ENCODE results near the gene CTNNA1. TPM values are rescaled to one million over a fixed set of nuclear protein-coding genes. Genes with fewer than 3 reads are reported as not detected.

CTNNA1 gene
- polyA plus RNA-seq, 3 donors, result 56.6 to 84.5 (median 66.2) TPM

- Mint-ChIP-seq H3K36me3 (peaks cover 48 to 68% of the 10 kb centered on the region in 2 donors), H3K9me3 (no peaks in the 10 kb centered on the region), H3K27me3 (ENCODE audit: low read depth in 3 of 3) (peaks cover 0 to 2% (median 0%) of the 10 kb centered on the region in 3 donors), H3K4me1 (peaks cover 9% of the 10 kb centered on the region), H3K27ac (peak overlapping the region in 2 of 7 donors; percentile 21 to 25), H3K4me3 (no peak overlapping the region)
- H2AFZ ChIP-seq (ENCODE audit: insufficient read depth, low read depth, low read length, poor library complexity, severe bottlenecking), result no peak overlapping the region
- no peaks in the 10 kb centered on the region for H3K9me3 ChIP-seq (replicated peaks in 1 of 2; ENCODE audit: control insufficient read depth in 1 of 2, insufficient read depth in 1 of 2, low read length in 2 of 2)
- H3K9ac ChIP-seq (ENCODE audit: insufficient read depth, low read length, poor library complexity, severe bottlenecking), result no peak overlapping the region
- intact Hi-C loops (cut with micrococcal nuclease), result no loop called here
- H4K20me1 ChIP-seq (ENCODE audit: insufficient read depth, low read length), result peaks cover 71% of the 10 kb centered on the region
- H3K4me1 ChIP-seq (ENCODE audit: control insufficient read depth in 1 of 2, insufficient read depth in 2 of 2, low read length in 2 of 2), result no peaks in the 10 kb centered on the region
- peaks cover 4% of the 10 kb centered on the region for H3K79me2 ChIP-seq (ENCODE audit: insufficient read depth, low read length)
- no peaks in the 10 kb centered on the region for H3K27me3 ChIP-seq (ENCODE audit: control insufficient read depth in 2 of 2, insufficient read depth in 2 of 2, low read length in 2 of 2)
- no peak overlapping the region for H3K4me2 ChIP-seq (replicated peaks; ENCODE audit: extremely low read depth, low read length, poor library complexity, severe bottlenecking)
- H3K4me3 ChIP-seq (replicated peaks in 1 of 3; ENCODE audit: low read depth in 2 of 3, low read length in 3 of 3), result no peak overlapping the region
- peaks cover 15 to 66% of the 10 kb centered on the region in 2 donors for H3K36me3 ChIP-seq (replicated peaks in 1 of 2; ENCODE audit: control insufficient read depth in 1 of 2, insufficient read depth in 2 of 2, low read length in 2 of 2)
- H3K27ac ChIP-seq (ENCODE audit: low read depth in 1 of 2, low read length in 2 of 2), result no peak overlapping the region
- WGBS (ENCODE audit: insufficient coverage), result 98% methylated on average over 4 of the region's 4 CpGs
- no peak for DNase-seq
- TF ChIP-seq CTCF (IDR thresholded peaks at IDR 0.05), result no peak
These were observed 65.9 kb downstream of the CTNNA1 start for GRCh38 chr5:138819081-138819480.

DNA sequence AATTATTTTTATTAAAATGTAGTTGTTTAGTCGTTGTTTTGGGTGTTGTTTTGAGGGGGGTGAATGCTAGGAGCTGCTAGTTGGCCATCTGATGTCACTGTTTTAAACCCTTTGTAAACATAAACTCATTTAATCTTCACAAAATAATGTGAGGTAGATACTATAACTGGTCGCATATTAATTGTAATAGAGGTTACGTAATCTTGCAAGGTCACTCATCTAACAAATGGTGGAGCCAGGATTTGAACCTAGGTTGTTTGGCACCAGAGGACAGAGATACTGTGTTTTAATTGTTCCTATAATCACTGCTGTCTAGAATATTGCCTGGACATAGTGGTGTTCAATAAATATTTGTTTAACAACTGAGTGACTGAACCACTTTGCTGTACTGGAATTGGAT lies 67.5 kb downstream of the CTNNA1 start:
- peaks cover 4% of the 10 kb centered on the region for H3K79me2 ChIP-seq (ENCODE audit: insufficient read depth, low read length)
- no peak overlapping the region for H2AFZ ChIP-seq (ENCODE audit: insufficient read depth, low read depth, low read length, poor library complexity, severe bottlenecking)
- H3K4me1 ChIP-seq (ENCODE audit: control insufficient read depth in 1 of 2, insufficient read depth in 2 of 2, low read length in 2 of 2), result no peaks in the 10 kb centered on the region
- H3K9ac ChIP-seq (ENCODE audit: insufficient read depth, low read length, poor library complexity, severe bottlenecking), result no peak overlapping the region
- no peak overlapping the region for H3K4me3 Mint-ChIP-seq
- peaks cover 79% of the 10 kb centered on the region for H4K20me1 ChIP-seq (ENCODE audit: insufficient read depth, low read length)
- no peak overlapping the region for H3K4me3 ChIP-seq (replicated peaks in 1 of 3; ENCODE audit: low read depth in 2 of 3, low read length in 3 of 3)
- H3K27ac Mint-ChIP-seq, result no peak overlapping the region
- H3K36me3 Mint-ChIP-seq, result peaks cover 45 to 64% of the 10 kb centered on the region in 2 donors
- H3K4me1 Mint-ChIP-seq, result peaks cover 9% of the 10 kb centered on the region
- no peak for DNase-seq
- no peaks in the 10 kb centered on the region for H3K27me3 ChIP-seq (ENCODE audit: control insufficient read depth in 2 of 2, insufficient read depth in 2 of 2, low read length in 2 of 2)
- no peak for TF ChIP-seq CTCF (IDR thresholded peaks at IDR 0.05)
- H3K27ac ChIP-seq (ENCODE audit: low read depth in 1 of 2, low read length in 2 of 2), result no peak overlapping the region
- intact Hi-C loops (cut with micrococcal nuclease), result no loop called here
- WGBS (ENCODE audit: insufficient coverage), result 100% methylated on average over 1 of the region's 3 CpGs
- H3K4me2 ChIP-seq (replicated peaks; ENCODE audit: extremely low read depth, low read length, poor library complexity, severe bottlenecking), result no peak overlapping the region
- no peaks in the 10 kb centered on the region for H3K9me3 ChIP-seq (replicated peaks in 1 of 2; ENCODE audit: control insufficient read depth in 1 of 2, insufficient read depth in 1 of 2, low read length in 2 of 2)
- H3K27me3 Mint-ChIP-seq (ENCODE audit: low read depth in 3 of 3), result peaks cover 0 to 2% (median 0%) of the 10 kb centered on the region in 3 donors
- H3K36me3 ChIP-seq (replicated peaks in 1 of 2; ENCODE audit: control insufficient read depth in 1 of 2, insufficient read depth in 2 of 2, low read length in 2 of 2), result peaks cover 15 to 66% of the 10 kb centered on the region in 2 donors
- no peaks in the 10 kb centered on the region for H3K9me3 Mint-ChIP-seq

All from CD14-positive monocyte (primary cell).